GM18868 (cell line): Measurements from ENCODE around the gene ZNF577.
"Not testable (repeated sequence)": the region's sequence is repeated elsewhere in the genome, so short reads cannot be mapped to it uniquely, and the experiment has no call there.

Source experiments
- ATAC-seq: cut with Tn5 transposase; IDR thresholded peaks from one replicate; pipeline ENCODE4 v1.9.1; 2021; ENCODE audit warnings: mild to moderate bottlenecking, moderate library complexity; ENCODE audit not compliant: unreplicated experiment

The ZNF577 gene

DNA sequence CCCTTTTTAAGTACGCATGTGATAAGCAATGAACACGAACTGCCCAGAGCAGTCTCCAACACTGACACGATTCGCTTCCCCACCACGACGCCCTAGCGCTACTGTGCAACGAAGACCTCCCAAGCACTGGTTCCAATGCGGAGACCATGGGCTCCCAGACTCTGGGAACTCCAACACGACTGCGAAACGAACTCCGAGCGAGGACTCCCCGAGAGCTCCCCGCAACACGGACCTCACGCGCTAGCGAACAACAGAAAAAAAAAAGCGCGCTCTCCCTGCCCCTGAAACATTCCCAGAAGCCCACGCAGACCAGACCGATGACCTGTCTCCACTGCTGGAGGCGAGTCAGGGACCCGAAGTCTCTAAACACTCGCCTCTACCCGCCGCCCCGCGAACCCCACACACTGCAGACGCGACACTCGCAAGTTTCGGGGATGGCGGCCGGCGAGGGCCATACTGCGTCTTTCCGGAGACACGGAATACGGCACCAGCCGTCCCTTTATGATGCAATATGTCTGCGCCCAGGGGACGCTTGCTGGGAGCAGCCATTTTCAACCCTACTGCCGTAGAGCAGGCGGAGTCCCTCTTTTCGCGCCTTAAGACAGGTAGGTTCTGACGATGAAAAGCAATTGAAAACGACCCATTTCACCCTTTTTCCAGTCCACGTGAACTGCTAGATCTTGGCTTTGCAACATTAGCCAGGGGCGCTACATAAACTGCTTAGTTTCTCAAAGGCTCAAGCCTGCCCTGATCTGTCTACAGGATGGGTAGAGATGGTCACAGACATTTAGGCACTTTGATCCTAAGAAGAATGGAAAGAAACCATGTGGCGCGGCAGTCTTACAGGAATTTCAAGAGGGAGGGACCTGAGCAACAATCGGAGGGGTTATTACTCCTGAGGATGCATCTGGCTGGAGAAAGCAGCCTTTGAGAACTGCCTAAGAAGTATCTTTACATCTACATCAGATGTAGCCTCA, at the start of gene ZNF577:
Gene ZNF577 (minus strand): TSS at position 430 of the 977 bp plus-strand sequence. CDS start 7,569 bp downstream, outside the sequence.
- ATAC-seq = no peak

DNA sequence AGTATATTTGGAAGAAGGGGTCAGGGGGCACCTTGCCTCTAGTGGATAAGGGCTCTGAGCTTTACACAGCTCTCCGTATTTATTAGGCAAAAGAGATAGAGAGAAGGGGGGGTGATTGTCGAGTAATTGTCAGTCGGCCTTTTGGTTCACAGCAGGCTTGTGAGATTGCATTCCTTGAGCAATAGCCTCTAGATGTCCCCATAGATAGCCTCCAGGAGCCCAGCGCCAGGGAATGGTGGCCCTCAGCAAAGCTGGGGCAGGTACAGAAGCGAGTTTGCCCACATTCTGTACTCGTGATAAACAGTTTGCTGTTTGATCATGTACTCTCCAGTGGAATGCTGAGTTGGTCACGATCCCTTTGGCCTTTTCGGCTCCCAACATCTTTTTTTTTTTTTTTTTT, 44.2 kb upstream of the ZNF577 start:
- ATAC-seq = no peak

DNA sequence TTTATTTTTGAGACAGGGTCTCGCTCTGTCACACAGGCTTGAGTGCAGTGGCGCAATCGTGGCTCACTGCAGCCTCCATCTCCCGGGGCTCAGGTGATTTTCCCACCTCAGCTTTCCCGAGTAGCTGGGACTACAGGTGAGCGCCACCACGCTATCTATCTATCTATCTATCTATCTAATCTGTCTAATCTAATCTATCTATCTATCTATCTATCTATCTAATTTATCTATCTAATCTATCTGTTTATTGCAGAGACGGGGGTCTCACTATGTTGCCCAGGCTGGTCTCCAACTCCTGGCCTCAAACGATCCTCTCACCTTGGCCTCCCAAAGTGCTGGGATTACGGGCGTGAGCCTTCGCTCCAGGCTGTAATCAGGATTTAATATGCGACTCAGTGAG, 40.1 kb upstream of the ZNF577 start:
- no peak for ATAC-seq

DNA sequence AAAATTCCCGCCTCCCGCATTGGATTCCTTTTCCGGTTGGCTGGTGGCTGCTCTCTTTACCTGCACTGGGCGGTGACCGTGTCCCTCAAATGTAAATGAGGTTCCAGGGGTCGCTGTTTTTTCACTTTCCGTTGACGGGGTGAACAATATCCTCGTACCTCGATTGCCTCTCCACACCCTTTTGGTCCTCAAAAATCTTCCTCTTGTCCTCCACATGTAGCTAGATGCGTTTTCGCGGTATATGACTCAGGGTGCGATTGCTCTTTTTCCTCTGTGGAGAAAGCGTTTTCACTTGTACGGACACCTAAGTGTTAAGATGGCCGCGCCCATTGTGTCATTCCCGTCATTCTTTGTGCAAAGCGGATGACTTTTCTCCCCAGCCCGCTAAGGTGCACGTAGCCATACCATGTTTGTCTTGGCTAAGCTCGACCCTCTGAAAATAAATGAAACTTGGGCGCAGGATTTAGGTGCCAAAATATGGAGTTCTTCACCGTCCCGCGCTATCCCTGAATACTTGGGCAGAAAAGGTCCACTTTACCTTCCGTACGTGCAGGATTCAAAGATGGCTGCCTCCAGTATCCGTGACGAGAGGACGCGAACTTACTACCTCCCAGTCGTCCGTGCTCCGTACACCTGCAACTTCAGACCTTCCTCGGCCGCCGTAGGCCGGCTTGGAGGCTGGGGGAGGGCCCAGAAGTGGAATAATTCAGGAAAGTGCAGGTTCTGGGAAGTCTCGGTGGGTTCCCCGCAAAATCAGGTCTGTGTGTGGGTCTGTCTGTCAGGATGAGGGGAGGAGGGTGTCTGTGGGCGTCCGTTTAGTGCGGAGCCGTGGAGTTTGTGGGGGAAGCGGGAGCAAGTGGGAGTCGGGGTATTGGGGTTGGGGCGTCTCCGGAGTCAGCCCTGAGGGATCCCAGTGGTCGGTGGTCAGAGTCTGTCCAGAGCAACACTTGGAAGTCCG, 39.3 kb upstream of the ZNF577 start, which contains the start of gene ZNF613:
Gene ZNF613 (plus strand): TSS at position 689 of the 958 bp plus-strand sequence. CDS start 8,749 bp downstream, outside the sequence.
- peak; percentile 80 for ATAC-seq

DNA sequence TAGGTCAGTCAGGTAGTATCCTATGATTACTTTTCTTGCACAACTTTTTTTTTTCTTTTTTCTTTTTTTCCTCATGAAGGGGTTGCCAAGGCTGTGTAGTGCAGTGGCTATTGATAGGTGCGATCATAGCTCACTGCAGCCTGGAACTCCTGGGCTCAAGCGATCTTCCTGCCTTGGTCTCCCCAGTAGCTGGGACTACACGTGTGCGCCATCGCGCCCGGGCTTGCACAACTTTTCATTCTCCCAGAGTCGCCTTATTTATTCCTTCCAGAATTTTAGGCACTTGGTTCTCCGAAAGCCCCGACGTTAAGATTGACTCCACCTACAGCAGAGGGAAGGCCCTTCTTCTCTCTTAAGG, 38.7 kb upstream of the ZNF577 start:
- ATAC-seq = no peak

DNA sequence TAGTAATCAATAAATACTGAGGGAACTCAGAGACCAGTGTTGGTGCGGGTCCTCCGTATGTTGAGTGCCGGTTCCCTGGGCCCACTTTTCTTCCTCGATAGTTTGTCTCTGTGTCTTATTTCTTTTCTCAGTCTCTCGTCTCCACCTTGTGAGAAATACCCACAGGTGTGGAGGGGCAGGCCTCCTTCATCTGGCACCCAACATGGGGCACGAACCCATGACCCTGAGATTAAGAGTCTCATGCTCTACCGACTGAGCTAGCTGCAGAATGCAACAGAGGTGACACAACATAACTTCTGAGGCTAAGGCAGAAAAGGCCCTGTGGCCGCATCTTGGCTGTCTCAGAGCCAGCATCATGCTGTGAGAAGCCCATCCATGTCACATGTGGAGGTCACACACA, 34.2 kb upstream of the ZNF577 start:
- ATAC-seq = no peak

DNA sequence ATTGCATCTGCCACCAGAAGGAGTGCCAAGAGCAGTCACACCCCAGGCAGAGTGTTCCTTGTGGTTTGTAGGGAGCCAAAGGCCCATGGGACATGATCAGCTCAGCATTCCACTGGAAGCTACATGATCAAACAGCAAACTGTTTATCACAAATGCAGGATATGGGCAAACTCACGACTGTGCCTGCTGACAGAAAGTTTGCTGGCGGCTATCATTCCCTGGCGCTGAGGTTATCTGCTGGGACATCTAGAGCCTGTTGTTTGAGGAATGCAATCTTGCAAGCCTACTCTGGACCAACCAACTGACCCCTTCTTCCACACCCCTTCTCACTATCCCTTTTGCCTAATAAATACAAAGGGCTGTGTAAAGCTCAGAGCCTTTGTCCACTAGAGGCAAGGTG, 31.9 kb upstream of the ZNF577 start:
- ATAC-seq = no peak

DNA sequence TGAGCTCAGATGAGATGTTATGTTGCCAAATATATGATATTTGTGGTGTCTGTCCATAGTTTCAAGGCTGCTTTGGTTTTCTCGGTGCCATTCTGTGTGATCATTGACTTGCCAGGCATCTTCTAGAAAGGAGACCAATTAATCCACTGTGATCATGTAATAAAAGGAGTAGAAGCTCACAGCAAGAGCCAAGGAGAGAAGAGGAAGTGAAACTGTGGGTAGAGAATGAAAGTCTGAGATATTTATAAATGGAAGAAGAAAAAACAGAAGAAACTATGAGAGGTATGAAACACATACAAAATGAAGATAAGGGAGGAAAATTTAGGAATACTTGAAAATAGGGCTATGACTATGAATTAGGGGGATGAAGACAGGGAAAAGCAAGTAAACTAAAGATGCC, 28.4 kb upstream of the ZNF577 start:
- no peak for ATAC-seq

DNA sequence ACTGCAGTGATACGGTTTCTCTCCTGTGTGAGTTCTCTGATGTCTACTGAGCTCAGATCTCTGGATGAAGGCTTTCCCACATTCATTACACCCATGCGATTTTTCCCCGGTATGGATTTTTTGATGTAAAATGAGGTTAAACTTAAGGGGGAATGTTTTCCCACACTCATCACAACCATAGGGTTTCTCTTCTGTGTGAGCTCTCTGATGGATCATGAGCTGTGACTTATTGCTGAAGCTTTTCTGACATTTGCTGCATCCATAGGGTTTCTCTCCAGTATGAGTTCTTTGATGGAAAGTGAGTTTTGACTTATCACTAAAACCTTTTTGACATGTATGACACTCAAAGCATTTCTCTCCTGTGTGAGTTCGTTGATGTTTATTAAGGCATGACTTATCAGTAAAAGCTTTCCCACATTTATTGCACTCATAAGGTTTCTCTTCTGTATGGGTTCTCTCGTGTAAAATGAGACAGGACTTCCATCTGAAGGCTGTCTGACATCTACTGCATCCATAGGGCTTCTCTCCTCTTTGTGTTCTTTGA, 27.6 kb upstream of the ZNF577 start:
- ATAC-seq = no peak

DNA sequence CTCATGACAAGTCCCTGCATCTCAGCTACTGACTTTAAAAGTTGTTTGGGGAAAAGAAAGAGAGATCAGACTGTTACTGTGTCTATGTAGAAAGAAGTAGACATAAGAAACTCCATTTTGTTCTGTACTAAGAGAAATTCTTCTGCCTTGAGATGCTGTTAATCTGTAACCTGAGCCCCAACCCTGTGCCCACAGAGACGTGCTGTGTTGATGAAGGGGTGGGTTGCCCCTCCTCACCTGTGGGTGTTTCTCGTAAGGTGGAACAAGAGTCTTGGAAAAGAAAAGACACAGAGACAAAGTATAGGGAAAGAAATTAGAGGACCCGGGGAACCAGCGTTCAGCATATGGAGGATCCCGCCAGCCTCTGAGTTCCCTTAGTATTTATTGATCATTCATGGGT, 20.2 kb upstream of the ZNF577 start:
- ATAC-seq = not testable (repeated sequence)

DNA sequence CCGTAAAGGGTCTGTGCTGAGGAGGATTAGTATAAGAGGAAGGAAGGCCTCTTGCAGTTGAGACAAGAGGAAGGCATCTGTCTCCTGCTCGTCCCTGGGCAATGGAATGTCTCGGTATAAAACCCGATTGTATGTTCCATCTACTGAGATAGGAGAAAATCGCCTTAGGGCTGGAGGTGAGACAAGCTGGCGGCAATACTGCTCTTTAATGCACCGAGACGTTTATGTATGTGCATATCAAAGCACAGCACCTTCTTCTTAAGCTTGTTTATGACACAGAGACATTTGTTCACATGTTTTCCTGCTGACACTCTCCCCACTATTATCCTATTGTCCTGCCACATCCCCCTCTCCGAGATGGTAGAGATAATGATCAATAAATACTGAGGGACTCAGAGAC, 18.4 kb upstream of the ZNF577 start:
- not testable (repeated sequence) for ATAC-seq

DNA sequence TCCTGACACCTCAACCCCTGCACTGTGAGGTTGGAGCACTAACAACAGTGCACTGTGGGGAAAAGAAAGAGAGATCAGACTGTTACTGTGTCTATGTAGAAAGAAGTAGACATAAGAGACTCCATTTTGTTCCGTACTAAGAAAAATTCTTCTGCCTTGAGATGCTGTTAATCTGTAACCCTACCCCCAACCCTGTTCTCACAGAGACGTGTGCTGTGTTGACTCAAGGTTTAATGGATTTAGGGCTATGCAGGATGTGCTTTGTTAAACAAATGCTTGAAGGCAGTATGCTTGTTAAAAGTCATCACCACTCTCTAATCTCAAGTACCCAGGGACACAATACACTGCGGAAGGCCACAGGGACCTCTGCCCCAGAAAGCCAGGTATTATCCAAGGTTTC, 17.9 kb upstream of the ZNF577 start:
- ATAC-seq = not testable (repeated sequence)

DNA sequence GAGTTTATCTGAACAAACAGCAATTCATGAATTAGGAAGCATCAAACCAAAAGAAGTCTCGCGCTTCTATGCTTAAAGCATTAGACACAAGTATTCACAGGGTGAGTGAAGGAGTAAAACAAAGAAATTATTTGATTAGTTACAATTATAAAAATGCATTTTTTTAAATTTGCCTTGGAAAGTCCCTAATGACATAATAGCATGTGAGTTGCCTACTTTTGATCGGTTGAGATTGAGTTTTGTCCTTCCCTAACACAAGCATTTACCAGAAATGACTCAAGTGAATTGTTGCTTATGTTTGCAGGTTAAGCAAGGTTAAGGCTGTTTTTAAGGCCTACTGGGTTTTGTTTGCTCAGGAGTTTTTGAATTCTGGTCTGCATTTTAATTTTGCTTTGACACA, 17.5 kb upstream of the ZNF577 start:
- no peak for ATAC-seq

DNA sequence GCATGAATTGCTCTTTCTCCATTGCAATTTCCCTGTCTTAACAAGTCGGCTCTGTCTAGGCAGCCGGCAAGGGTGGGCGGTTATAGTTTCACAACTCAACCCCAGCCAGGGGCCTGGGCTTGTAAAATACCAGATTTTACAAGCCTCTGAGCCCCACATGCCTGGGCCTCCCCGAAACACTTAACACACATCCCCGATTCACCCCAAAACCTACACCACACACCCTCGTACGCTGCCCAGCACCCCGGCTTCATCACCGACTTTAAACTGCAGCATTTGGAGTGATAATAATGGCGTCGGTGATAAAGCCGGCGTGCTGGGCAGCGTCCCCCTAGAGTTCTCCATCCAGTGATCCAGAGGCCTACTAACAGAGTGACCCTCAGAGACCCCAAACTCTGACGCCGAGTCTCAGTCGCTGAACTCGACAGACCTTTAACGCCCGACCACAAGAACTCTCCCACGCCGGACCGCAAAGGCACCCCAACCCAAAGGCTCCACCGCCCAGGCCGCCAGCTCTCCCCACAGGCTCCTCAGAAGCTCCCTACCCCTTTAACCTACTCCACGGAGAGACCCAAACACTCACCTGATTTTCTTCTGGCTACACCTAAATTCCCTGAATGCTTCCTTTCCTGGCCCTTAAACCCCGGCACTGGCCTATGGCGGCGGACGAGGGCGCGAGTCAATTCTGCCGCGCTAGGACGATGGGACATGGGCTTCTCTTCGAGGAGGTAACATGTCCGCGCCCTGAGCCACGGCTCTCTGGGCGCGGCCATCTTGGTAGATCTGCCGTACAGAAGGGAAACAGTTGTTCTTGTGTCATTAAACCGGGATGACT, 16.8 kb upstream of the ZNF577 start, which contains the start of gene ZNF649:
Gene ZNF649 (minus strand): TSS at position 687 of the 835 bp plus-strand sequence. CDS start 4,910 bp downstream, outside the sequence.
- peak; percentile 73 for ATAC-seq

DNA sequence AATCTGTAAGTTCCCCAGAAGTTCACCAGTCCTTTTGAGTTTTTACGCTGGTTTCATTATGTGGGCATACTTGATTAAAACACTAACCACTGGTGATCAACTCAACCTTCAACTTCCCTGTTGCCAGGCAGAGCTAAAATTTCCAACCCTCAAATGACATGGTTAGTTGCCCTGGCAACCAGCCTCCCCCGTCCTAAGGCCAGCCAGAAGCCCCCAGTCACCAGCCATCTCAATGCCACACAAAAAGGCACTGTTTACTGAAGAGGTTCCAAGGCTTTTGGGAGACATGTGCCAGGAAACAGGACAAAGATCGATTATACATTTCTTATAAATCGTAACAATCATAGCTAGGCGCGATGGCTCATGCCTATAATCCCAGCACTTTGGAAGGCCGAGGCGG, 15.4 kb upstream of the ZNF577 start:
- no peak for ATAC-seq

DNA sequence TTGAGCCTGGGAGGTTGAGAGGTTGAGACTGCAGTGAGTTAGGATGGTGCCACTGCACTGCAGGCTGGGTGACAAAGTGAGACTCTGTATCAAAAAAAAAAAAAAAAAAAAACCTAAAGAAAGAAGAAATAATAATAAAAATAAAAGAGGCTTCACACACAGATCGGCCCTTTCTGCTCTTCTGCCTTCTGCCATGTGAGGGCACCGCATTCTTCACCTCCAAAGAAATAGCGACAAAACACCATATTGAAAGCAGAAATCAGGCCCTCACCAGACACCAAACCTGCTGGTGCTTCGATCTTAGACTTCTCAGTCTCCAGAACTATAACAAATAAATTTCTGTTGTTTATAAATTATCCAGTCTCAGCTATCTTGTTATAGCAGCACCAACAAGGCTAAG, 14.1 kb upstream of the ZNF577 start:
- ATAC-seq = no peak

DNA sequence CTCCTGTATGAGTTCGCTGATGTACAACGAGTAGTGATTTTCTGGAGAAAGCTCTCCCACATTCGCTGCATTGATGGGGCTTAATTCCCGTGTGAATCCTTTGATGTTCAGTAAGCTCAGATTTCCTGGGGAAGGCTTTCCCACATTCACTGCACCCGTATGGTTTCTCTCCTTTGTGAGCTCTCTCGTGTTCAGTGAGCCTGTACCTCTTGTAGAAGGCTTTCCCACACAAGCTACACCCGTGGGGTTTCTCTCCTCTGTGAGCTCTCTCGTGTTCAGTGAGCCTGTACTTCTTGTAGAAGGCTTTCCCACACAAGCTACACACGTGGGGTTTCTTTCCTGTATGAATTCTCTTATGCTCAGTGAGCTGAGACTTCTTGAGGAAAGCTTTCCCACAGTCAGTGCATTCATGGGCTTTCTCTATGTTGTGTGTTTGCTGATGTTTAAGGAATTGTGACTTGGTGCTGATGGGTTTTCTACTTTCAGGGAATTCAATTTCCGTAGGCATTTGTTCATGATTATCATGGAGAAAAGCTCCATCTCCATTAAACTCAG, 3.5 kb upstream of the ZNF577 start:
- no peak for ATAC-seq

DNA sequence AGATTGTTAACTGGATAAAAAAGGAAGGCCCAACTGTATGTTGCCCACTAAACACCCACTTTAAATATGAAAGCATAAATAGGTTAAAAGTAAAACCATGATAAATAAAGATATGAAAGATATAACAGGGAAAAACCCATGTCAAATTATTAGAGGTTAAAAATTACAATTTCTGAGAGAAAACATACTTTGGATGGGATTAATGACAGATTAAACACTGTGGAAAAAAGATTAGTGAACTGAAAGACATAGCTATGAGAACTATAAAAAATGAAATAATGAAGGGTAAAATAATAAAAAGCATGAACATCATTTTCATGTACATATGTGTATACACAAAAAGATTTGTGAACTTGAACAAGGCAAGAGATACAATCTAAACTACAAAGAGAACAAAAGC, 2.2 kb upstream of the ZNF577 start:
- no peak for ATAC-seq

DNA sequence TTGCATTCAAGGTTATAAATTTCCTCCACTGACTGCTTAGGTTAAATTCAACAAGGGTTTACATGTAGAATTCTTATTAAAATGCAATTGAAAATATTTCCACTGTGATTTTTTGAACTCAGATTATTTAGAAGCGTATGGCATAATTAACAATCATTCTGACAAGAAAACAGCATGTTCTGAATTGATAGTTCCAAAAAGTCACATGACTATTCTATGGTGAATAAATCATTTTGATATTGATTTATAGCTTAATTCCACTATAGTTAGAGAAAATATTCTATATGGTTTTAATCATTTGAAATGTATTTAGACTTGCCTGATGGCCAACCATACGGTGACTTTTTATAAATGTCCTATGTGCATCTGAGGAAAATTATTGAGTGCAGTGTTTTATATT, 3.0 kb downstream of the ZNF577 start:
- no peak for ATAC-seq

DNA sequence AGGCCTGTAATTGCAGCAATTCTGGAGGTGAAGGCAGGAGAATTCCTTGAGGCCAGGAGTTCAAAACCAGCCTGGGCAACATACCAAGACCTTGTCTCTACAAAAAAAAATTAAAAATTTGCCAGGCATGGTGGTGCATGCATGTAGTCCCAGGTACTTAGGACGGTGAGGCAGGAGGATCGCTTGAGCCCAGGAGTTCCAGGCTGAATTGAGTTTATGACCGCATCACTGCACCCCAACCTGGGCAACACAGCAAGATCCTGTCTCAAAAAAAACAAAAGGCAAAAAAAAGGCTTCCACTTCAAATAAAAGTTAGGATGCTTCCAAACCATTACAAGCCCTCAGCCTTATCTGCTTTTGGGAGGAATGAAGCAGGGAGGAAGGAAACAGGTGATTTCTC, 5.2 kb downstream of the ZNF577 start:
- ATAC-seq = no peak
